ENCODE data around the gene ADCY10. TPM values are rescaled to one million over a fixed set of nuclear protein-coding genes. Genes with fewer than 3 reads are reported as not detected.

The ADCY10 gene
- total RNA-seq, 1 donor from 2014 or later = 0.27 TPM

GRCh38 chr1:167826127-167826526, 87.8 kb downstream of the ADCY10 start:
- no peaks in the 10 kb centered on the region for H3K36me3 Mint-ChIP-seq (ENCODE audit: low read depth, unreplicated experiment)
- Histone ChIP-seq H4K20me1 (ENCODE audit: insufficient read depth, low read length) (no peaks in the 10 kb centered on the region), H3K36me3 (ENCODE audit: insufficient read depth, low read length) (no peaks in the 10 kb centered on the region), H2AFZ (ENCODE audit: low read depth, low read length) (no peak overlapping the region), H3K4me1 (ENCODE audit: insufficient read depth, low read length) (peaks cover 12% of the 10 kb centered on the region), H3K9me3 (ENCODE audit: insufficient read depth, low read depth, low read length) (no peaks in the 10 kb centered on the region), H3K4me2 (ENCODE audit: low read length) (no peak overlapping the region), H3K79me2 (ENCODE audit: insufficient read depth, low read length) (no peaks in the 10 kb centered on the region), H3K4me3 (ENCODE audit: insufficient read depth, low read depth, low read length) (no peak overlapping the region), H3K27ac (ENCODE audit: low read depth, low read length) (no peak overlapping the region), H3K27me3 (ENCODE audit: insufficient read depth, low read length) (no peaks in the 10 kb centered on the region), H3K9ac (ENCODE audit: low read length) (no peak overlapping the region)
- H3K9me3 Mint-ChIP-seq (ENCODE audit: unreplicated experiment) = no peaks in the 10 kb centered on the region
- DNase-seq (ENCODE audit: low read depth) = no peak
- no peaks in the 10 kb centered on the region for H3K27me3 Mint-ChIP-seq (ENCODE audit: low read depth, unreplicated experiment)
- no peak for FAIRE-seq
- H3K4me3 Mint-ChIP-seq (ENCODE audit: unreplicated experiment) = no peak overlapping the region
- no peak overlapping the region for H3K27ac Mint-ChIP-seq (ENCODE audit: unreplicated experiment)
- H3K4me1 Mint-ChIP-seq (ENCODE audit: low read depth, unreplicated experiment) = peaks cover 27% of the 10 kb centered on the region
- TF ChIP-seq EZH2 (IDR thresholded peaks at IDR 0.05; ENCODE audit: insufficient read depth, low read length) (no peak), CTCF (IDR thresholded peaks at IDR 0.05; ENCODE audit: insufficient read depth, low read depth, low read length) (no peak)

- no peak overlapping the region for H3K4me3 Mint-ChIP-seq (ENCODE audit: unreplicated experiment)
- H3K9me3 Mint-ChIP-seq (ENCODE audit: unreplicated experiment) = no peaks in the 10 kb centered on the region
These were observed 88.4 kb downstream of the ADCY10 start for GRCh38 chr1:167825419-167826079.

GRCh38 chr1:167824163-167824794, 89.7 kb downstream of the ADCY10 start:
- H3K27me3 ChIP-seq (ENCODE audit: insufficient read depth, low read length) = no peaks in the 10 kb centered on the region
- no peaks in the 10 kb centered on the region for H3K36me3 ChIP-seq (ENCODE audit: insufficient read depth, low read length)
- H2AFZ ChIP-seq (ENCODE audit: low read depth, low read length) = no peak overlapping the region
- Mint-ChIP-seq H3K27ac (ENCODE audit: unreplicated experiment) (no peak overlapping the region), H3K4me1 (ENCODE audit: low read depth, unreplicated experiment) (peaks cover 25% of the 10 kb centered on the region), H3K27me3 (ENCODE audit: low read depth, unreplicated experiment) (no peaks in the 10 kb centered on the region), H3K9me3 (ENCODE audit: unreplicated experiment) (no peaks in the 10 kb centered on the region), H3K4me3 (ENCODE audit: unreplicated experiment) (no peak overlapping the region), H3K36me3 (ENCODE audit: low read depth, unreplicated experiment) (no peaks in the 10 kb centered on the region)
- no peaks in the 10 kb centered on the region for H3K79me2 ChIP-seq (ENCODE audit: insufficient read depth, low read length)
- no peak overlapping the region for H3K9ac ChIP-seq (ENCODE audit: low read length)
- no peak for TF ChIP-seq CTCF (IDR thresholded peaks at IDR 0.05; ENCODE audit: insufficient read depth, low read depth, low read length)
- TF ChIP-seq EZH2 (IDR thresholded peaks at IDR 0.05; ENCODE audit: insufficient read depth, low read length) = no peak
- H3K27ac ChIP-seq (ENCODE audit: low read depth, low read length) = no peak overlapping the region
- H3K9me3 ChIP-seq (ENCODE audit: insufficient read depth, low read depth, low read length) = no peaks in the 10 kb centered on the region
- DNase-seq (ENCODE audit: low read depth) (no peak), FAIRE-seq (no peak)
- H4K20me1 ChIP-seq (ENCODE audit: insufficient read depth, low read length) = no peaks in the 10 kb centered on the region
- H3K4me2 ChIP-seq (ENCODE audit: low read length) = no peak overlapping the region
- no peak overlapping the region for H3K4me3 ChIP-seq (ENCODE audit: insufficient read depth, low read depth, low read length)
- peaks cover 18% of the 10 kb centered on the region for H3K4me1 ChIP-seq (ENCODE audit: insufficient read depth, low read length)

More at GRCh38 chr1:167825419-167826079, 88.4 kb downstream of the ADCY10 start:
- H2AFZ ChIP-seq (ENCODE audit: low read depth, low read length) = no peak overlapping the region
- no peaks in the 10 kb centered on the region for H3K36me3 ChIP-seq (ENCODE audit: insufficient read depth, low read length)
- no peaks in the 10 kb centered on the region for H3K79me2 ChIP-seq (ENCODE audit: insufficient read depth, low read length)
- no peak overlapping the region for H3K4me3 ChIP-seq (ENCODE audit: insufficient read depth, low read depth, low read length)
- H3K4me1 ChIP-seq (ENCODE audit: insufficient read depth, low read length) = peaks cover 14% of the 10 kb centered on the region
- no peak for TF ChIP-seq EZH2 (IDR thresholded peaks at IDR 0.05; ENCODE audit: insufficient read depth, low read length)
- no peak overlapping the region for H3K27ac ChIP-seq (ENCODE audit: low read depth, low read length)
- FAIRE-seq (no peak), DNase-seq (ENCODE audit: low read depth) (no peak)
- Mint-ChIP-seq H3K27ac (ENCODE audit: unreplicated experiment) (no peak overlapping the region), H3K36me3 (ENCODE audit: low read depth, unreplicated experiment) (no peaks in the 10 kb centered on the region), H3K4me1 (ENCODE audit: low read depth, unreplicated experiment) (peaks cover 31% of the 10 kb centered on the region), H3K27me3 (ENCODE audit: low read depth, unreplicated experiment) (no peaks in the 10 kb centered on the region)
- H3K9ac ChIP-seq (ENCODE audit: low read length) = no peak overlapping the region
- H3K9me3 ChIP-seq (ENCODE audit: insufficient read depth, low read depth, low read length) = no peaks in the 10 kb centered on the region
- H3K27me3 ChIP-seq (ENCODE audit: insufficient read depth, low read length) = no peaks in the 10 kb centered on the region
- H3K4me2 ChIP-seq (ENCODE audit: low read length) = no peak overlapping the region
- H4K20me1 ChIP-seq (ENCODE audit: insufficient read depth, low read length) = no peaks in the 10 kb centered on the region
